ENCODE measurements around the gene ZSWIM4.

ZSWIM4 gene

DNA sequence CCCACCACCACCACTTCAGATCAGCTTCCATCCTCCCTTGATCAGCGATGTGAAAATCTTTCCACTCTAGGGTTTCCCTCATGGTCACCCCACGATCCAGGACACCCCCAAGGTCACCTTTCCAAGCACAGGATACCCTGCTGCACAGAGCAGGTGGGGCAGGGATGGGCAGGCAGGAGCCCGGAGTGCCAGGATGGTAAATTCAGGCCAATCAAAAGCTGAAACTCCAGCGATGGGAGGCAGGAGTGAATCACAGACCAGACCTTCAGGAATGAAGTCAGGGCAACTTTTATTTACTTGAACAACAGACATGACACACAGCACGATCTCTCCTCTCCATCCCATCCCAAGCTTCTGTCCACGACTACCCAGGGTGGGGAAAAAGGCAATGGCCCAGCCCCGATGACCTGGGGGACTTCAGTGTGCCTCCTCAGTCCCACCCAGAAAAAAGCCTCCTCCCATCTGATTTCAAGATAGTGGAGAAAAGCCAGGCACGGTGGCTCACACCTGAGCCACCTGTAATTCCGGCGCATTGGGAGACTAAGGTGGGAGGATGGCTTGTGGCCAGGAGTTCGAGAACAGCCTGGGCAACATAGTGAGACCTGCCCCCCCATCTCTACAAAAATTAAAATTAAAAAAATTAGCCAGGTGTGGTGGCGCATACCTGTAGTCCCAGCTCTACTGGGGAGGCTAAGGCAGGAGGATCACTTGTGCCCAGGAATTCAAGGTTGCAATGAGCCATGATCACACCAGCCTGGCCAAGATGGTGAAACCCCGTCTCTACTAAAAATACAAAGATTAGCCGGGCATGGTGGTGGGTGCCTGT is 39.2 kb downstream of the ZSWIM4 start:
- in situ Hi-C loops (cut with HindIII; ENCODE audit: low sequenced_read_pairs), result no loop called here

DNA sequence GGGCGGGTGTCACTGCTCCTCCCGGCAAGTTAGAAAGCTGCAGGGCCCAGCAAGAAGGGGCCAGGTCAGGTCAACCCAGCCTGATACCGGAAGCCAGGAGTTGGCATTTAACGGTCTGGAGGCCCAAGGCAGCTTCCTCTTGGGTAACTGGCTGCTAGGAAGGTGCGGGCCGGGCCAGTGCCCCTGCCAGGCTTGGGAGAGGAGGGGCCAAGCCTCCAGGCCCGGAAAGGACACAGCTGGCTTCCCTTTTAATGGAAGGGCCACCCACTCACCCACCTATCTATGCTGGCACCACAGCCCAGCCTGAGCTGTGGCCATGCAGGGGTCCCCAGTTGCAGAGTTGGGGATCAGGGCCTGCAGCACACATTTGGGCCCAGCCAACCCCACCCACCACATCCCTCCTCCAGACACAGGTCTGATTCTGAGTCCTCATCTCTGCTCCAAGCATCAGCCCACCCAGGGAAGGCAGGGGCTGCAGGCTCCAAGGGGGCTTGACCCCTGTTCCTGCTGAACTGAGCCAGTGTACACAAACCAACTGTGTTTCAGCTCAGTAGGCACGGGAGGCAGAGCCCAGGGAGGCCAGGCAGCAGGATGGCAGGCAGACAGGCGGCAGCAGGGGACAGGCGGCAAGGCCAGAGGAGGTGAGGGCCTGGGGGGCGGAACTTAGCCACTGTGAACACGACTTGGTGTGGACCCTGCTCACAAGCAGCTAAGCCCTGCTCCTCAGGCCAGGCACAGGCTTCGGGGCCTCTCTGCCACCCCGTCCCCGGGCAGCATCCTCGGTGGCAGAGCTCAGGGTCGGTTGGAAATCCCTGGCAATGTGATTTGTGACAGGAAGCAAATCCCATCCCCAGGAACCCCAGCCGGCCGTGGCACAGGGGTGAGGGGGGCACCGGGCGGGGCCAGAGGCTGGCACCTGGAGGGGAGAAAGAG is 40.8 kb downstream of the ZSWIM4 start:
- in situ Hi-C loops (cut with HindIII; ENCODE audit: low sequenced_read_pairs), result no loop called here

GRCh38 chr19:13838435-13839129 is 43.3 kb downstream of the ZSWIM4 start:
- in situ Hi-C loops (cut with HindIII; ENCODE audit: low sequenced_read_pairs), result no loop called here

GRCh38 chr19:13839130-13839937 is 44.1 kb downstream of the ZSWIM4 start:
- in situ Hi-C loops (cut with HindIII; ENCODE audit: low sequenced_read_pairs), result no loop called here

- in situ Hi-C loops (cut with HindIII; ENCODE audit: low sequenced_read_pairs), result no loop called here
Observed at GRCh38 chr19:13839938-13840304, 44.7 kb downstream of the ZSWIM4 start.

DNA sequence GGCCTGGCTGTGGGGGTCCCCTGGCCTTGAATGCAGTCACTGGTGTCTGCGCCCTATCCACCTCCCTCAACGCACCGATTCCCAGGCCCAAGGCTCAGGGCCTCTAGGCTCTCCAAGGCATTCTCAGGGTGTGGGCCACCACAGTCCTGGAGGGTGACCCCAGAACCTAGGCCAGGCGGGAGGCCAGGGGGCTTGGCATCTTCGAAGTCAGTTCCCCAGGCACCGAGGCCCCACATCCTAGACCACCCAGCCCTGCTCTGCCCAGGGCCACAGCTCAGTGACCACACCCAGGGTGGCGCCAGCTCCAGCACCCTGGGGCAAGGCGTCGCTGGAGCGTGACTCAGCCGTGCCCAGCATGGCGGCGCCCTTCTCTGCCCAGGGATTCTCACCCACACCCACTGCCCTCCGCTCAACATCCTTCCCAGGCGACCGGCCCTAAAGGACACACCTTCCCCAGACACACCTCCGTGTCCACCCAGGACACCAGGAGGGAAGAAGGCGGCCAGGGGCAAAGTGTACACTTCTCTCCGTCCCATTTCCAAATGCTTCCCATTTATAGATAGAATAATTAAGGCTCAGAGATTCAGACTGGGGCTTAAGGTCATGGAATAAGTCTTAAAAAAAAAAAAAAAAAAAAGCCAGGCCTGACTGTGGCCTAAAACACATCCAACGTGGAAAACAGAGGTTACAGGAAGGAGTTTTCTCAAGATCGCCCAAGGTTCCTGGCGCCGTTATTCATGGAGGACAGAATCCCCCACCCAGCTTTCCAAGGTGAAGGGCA is 45.3 kb downstream of the ZSWIM4 start:
- in situ Hi-C loops (cut with HindIII; ENCODE audit: low sequenced_read_pairs), result no loop called here

GRCh38 chr19:13841086-13841961 is 46.1 kb downstream of the ZSWIM4 start:
- in situ Hi-C loops (cut with HindIII; ENCODE audit: low sequenced_read_pairs), result no loop called here

GRCh38 chr19:13841962-13842290 is 46.7 kb downstream of the ZSWIM4 start:
- in situ Hi-C loops (cut with HindIII; ENCODE audit: low sequenced_read_pairs), result no loop called here

DNA sequence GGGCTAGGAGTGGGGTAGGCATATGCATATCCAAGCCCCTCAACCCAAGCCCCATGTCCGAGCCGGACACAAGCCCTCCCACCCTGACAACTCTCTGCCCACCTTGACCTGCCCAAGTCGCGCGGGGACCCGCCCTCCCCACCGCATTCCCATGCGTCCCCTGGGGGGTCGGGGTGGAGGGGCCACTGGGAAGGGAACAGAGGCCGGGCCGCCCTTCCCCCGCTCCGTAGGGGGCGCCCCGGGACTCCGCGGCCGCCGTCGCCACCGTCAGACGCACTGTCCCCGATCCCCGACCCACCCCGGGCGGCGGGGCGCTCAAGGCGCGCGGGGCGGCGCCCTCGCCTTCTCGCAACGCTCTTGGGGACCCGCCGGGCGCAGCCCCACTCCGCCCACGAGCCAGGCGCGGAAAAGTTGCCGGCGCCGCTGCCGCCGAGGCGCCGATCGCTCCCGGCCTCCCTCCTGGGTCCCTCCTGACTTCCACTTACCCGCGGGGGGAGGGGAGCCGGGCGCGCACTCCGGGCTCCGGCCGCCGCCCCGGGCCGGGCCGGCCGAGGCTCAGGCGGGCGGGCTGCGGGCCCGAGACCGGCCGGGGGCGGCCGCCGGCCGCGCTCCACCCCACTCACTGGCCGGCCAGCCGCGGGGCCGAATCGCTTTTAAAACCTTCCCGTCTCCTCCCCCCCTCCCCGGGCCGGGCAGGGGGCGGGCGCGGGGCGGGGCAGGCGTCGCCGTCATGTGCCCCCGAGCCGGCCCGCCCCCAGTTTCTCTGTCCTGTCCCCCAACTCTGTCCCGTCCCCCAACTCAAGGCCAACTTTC is 47.3 kb downstream of the ZSWIM4 start:
- in situ Hi-C loops (cut with HindIII; ENCODE audit: low sequenced_read_pairs), result no loop called here

GRCh38 chr19:13843104-13843921 is 48.1 kb downstream of the ZSWIM4 start:
- in situ Hi-C loops (cut with HindIII; ENCODE audit: low sequenced_read_pairs), result no loop called here

DNA sequence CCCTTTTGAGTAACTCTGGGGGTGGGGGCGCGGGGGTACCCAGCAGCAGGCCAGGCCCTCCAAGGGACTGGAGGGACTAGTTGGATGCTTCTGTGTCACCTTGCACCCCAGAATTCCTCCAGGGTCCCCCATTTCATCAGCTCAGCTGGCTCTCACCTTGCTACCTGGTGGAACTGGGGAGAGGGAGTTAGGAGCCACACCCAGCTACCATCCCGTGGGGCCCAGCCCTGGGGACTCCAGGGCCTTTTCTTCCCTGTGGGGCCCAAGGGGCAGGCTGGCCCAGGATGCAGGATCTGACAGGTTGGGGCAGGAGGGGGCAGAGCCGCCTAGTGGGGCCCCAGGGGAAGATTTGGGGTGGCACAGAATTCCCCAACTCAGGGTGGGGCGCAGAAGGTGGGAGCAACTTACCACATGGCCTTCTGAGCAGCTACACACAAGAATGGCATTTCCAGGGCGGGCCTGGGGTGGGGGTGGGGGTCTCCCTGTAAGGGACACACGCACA is 48.9 kb downstream of the ZSWIM4 start:
- in situ Hi-C loops (cut with HindIII; ENCODE audit: low sequenced_read_pairs), result no loop called here

- in situ Hi-C loops (cut with HindIII; ENCODE audit: low sequenced_read_pairs), result no loop called here
Observed at GRCh38 chr19:13846557-13847406, 51.5 kb downstream of the ZSWIM4 start.

- in situ Hi-C loops (cut with HindIII; ENCODE audit: low sequenced_read_pairs), result no loop called here
Observed at GRCh38 chr19:13847407-13848339, 52.4 kb downstream of the ZSWIM4 start.

GRCh38 chr19:13848340-13848677 is 53.1 kb downstream of the ZSWIM4 start:
- in situ Hi-C loops (cut with HindIII; ENCODE audit: low sequenced_read_pairs), result no loop called here
